GM12872 (cell line): ENCODE results near the gene HSPB2.
A peak's percentile ranks its signal among the peaks of the same experiment; 100 is the strongest.

ENCODE experiments used
- TF ChIP-seq, protein P1 (sequence below): IDR thresholded peaks from 3 replicates; pipeline ENCODE4 v1.5.1; 2011; ENCODE audit warnings: low read depth, mild to moderate bottlenecking, low read length, moderate library complexity; ENCODE audit not compliant: insufficient read depth

HSPB2 gene, protein sequence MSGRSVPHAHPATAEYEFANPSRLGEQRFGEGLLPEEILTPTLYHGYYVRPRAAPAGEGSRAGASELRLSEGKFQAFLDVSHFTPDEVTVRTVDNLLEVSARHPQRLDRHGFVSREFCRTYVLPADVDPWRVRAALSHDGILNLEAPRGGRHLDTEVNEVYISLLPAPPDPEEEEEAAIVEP

DNA sequence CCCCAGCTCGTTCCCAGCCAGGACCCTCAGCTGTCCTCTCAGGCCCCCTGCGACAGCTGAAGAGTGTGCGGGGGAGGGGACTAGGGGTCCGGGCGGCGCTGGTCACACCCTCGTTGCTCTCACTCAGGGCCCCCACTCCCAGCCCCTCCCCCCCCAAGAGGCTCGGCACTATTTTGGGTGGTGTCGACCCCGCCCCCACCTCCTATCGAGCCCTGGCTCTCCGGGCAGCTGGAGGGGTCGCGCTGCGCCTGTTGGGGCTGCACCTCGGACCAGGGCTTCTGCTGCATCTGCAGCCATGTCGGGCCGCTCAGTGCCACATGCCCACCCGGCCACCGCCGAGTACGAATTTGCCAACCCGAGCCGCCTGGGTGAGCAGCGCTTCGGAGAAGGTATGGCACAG is at the start of gene HSPB2:
HSPB2 (plus strand) TSS at position 200 of the 400 bp plus-strand sequence; CDS start at position 296, 96 bp downstream.
- TF ChIP-seq, protein P1, sequence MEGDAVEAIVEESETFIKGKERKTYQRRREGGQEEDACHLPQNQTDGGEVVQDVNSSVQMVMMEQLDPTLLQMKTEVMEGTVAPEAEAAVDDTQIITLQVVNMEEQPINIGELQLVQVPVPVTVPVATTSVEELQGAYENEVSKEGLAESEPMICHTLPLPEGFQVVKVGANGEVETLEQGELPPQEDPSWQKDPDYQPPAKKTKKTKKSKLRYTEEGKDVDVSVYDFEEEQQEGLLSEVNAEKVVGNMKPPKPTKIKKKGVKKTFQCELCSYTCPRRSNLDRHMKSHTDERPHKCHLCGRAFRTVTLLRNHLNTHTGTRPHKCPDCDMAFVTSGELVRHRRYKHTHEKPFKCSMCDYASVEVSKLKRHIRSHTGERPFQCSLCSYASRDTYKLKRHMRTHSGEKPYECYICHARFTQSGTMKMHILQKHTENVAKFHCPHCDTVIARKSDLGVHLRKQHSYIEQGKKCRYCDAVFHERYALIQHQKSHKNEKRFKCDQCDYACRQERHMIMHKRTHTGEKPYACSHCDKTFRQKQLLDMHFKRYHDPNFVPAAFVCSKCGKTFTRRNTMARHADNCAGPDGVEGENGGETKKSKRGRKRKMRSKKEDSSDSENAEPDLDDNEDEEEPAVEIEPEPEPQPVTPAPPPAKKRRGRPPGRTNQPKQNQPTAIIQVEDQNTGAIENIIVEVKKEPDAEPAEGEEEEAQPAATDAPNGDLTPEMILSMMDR, result no peak

DNA sequence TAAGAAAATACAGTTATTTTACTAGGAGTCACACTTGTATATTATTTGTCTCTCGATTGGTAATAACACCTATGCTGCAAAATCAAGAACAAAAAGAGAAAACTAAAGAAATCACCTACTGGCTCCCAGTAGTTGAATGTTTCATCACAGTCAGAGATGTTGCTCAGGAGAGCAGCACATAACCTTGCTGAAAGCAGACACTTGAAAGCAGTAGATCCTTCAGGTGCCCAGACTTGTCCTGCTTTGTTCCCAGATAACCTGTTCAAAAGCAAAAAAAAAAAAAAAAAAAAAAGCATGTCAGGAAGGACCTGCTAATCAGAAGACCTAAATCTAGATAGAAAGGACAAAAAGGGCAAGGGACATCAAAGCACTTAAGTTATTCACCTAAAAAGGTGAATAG is 42.4 kb upstream of the HSPB2 start:
- TF ChIP-seq, protein P1, result no peak

DNA sequence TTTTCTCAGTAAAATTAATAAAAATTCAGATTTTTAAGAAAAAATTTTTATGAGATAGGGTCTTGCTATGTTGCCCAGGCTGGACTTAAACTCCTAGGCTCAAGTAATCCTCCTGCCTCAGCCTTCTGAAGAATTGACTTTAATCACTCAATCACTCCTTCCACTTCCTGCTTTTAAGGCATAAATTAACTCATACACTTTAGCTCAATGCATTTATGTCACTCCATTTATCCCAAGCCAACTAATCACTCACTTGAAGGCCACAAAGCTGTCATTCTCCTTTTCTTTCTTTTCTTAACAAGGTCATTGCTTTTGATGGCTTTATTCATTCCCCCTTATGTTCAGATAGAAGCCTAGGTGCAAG is 42.0 kb upstream of the HSPB2 start:
- TF ChIP-seq, protein P1, result no peak

DNA sequence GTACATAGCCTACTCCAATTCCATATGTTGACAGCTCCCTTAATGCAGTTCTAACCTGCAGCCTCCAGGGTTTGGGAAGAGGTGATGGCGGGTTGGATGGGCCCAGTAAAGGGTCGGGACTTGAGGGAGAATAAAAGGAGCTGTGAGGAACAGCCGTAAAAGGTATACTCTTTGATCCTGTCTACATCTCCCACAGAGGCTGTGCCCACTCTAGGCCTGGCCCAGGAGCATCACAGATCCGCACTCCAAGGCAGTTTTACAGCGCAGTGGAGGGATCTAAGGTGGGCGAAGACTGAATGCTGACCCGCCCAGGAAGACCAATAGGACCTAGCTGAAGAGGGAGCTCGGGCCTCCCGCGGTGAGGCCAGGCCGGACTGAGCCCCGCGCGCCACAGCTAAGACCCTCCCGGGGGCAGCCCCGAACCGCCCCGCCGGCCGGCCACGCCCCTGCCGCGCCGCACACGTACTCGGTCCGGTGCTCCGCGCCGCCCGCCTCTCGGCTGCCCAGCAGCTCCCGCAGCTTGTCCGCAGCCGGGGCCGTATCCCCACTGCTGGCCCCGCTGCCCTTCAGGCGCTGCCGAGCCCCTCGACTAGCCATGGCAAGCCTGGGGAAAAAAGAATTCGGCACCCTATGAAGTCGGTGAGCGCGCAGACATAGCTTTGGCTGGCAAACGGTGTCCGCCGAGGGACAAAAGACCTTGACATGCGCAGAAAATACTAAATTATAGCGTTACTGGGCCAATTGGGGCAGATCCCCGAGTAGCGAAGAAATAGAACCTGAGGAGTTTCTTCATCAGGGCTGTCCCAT is 41.4 kb upstream of the HSPB2 start, which contains the start of gene ALG9:
ALG9 (minus strand) TSS at position 696 of the 807 bp plus-strand sequence; CDS start at position 597, 99 bp downstream.
- TF ChIP-seq, protein P1, result peak; percentile 41; the same call in 1 of the 3 replicates

DNA sequence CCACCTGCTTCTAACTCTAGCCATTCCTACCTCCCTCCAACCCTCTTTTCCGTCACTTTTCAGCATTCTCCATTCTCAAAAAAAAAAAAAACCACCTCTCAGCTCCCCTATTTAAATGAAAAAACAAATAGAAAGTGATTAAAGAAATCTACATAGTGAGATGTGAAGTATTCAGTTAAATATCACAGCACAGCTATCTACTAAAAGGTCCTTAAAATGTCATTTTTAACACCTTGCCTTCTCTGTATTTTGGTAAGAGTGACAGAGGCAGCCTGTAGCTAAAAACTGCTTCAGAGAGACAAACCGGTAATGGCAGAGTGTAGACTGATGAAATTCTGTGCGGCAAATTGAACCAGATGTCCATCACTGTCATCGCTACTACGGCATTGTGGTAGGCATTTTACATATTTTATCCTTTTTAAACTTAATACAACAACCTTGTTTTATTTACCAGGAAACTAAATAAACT is 40.8 kb upstream of the HSPB2 start:
- TF ChIP-seq, protein P1, result no peak

DNA sequence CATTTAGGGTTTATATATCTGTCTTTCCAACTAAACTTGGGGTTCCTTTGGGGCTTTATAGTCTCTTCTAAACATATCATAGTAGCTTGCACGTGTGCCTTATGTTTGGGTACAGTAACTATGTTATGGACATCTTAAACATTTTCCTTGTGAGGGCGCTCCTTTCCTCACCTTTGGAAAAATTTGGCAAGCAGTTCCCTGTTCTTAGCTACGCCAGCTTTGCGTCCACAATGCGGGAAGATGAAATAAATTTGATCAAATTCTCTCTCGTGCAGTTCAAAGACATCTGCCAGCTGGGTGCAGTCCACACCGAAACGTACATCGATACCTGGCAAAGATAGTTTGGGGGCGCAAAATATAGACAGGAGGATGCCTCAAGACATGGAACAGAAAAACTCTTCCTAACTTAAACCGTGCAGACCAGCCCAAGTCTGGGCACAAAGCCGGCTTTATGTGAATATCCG is 34.1 kb upstream of the HSPB2 start:
- TF ChIP-seq, protein P1, result no peak

DNA sequence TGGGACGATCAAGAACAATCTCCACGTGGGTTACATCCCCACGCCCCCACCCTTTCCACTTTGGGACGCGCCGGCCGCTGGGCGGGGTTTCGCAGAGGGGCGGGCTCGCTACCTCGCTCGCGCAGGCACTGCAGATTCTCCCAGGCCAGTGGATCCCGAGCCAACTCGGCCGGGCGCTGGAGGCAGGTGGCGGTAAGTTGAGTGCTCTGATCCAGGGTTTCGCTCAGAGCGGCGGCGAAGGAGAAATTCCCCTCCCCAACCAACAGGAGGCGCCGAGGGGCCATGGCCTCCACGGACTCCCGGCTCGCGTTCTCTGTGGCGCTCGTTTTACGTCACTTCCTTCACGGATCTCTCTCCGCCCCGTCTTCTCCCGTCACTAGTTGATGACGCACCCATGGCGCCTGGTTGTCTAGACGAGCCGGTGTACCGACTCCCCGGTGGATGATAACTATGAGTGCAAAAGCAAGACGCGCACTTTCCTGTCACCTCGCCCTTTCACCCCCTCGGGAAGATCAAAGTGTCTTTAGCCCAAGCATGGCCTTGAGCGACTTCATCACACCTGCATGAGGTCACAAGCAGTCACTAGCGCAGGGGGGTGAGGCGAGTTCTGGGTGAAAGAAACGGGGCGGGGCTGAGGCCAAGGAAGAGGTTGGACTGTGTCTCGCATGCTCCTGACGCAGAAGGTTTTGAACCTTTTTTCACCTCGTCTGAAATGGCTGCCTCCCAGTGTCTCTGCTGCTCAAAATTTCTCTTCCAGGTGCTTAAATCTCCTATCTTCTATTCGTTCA is 33.5 kb upstream of the HSPB2 start, which contains the start of the genes CFAP68 and FDXACB1:
CFAP68 (plus strand) TSS at position 693 of the 788 bp plus-strand sequence; CDS start at position 713, 20 bp downstream.
FDXACB1 (minus strand) TSS at position 317 of the 788 bp plus-strand sequence; CDS start at position 284, 33 bp downstream.
- TF ChIP-seq, protein P1, result peak; percentile 95
